Stimulated activated CD4-positive, alpha-beta T cell treated with anti-CD3 and anti-CD28 coated beads, TNF-alpha, amount 100 ng/mL, for 1 hour (primary cell): ENCODE measurements around the gene FAM89B.

Experiments
- DNase-seq, 3 donors: peaks; one replicate each; pipeline ENCODE4 v3.0.0-alpha.2; 2020; ENCODE audit warnings: low read depth in 3 of 3, low spot score in 1 of 3

FAM89B gene

DNA sequence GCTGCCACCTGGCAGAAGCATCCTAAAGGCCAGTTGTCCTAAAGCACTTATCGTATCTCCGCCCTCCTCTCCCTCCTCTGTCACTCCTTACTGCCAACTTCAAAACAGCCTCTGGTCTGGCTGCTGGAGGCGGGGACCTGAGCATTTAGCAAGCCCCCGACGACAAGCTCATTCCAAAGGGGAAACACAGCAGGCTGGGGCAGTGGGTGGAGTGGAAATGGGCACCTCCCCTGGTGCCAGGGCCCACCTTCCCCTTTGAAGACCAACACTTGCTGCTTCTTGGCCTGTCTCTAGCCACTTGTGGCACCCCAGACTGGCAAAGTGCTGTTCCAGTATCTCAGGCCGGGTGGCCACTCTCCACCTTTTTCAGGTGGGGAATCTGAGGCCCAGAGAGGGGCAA, 38.1 kb downstream of the FAM89B start:
- DNase-seq: no peak

DNA sequence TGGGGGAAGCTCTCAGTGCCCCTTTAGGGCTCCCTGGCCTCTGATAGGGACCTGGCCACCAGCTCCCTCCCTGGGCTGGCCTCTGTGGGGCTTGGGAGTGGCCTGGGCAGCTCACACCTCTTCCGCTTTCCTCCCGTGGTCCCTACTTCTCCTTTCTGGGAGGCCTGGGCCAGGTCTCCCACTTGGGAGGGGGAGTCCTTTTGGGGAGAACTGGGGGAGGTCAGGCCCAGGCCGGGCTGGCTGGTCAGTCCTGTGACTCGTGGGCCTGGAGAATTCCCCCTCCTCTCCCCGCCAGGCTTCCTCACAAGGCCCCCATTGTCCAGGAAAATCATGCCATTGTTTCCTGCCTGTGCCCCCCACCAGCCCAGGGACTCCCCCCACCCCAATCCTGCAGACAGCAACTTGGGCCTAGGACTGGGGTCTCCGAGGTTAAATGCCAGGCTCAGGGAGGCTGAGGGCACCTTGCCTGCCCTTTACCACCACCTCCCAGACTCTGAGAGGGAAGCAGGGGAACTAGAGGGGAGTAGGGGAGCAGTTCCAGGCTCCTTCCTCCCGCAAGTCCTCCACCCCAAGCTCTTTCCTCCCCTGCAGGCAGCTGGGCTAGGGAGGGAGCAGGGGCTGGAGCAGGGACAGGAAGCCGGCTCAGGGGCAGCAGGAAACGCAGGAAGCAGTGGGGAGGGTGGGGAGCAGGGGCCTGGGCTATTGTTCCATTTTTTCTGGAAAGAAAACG, 38.9 kb downstream of the FAM89B start:
- no peak for DNase-seq

DNA sequence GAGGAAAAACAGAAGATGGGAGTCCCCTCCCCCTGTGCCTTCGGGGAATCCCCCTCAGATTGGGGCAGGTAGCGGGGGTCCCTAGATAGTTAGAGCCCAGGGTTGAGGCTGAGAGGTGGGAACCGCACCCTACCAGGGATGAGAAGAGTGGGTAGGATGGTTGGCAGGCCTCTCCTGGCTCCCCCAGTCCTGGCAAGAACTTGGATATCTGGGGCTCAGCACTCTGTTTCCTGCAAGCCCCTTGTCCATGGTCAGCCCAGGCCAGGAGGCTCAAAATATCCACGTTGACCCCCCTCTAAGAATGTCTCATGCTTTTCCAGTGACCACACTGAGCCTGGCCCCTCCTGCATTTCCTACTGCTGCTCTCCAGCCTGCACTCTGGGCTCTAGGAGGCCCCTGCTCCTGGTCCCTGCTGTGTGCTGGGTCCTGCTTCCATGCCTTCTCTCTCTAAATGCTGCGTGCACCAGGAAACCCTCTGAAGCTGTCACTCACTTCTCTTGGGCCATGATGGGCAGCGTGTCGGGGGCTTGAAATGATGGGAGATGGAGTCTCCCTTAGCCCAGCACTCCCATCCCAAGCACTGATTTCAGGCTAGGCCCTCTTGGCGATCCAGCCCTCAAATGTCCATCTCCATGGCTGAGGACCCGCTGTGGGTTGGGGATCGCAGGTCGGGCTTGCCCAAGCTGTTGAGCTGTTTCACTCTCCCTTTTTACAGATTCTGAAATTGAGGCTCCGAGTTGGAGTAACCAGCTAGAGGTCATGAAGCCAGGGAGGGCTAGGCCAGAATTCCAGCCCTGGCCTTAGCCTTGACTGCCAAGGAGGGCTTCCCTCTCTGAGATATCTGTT, 39.6 kb downstream of the FAM89B start:
- no peak for DNase-seq

DNA sequence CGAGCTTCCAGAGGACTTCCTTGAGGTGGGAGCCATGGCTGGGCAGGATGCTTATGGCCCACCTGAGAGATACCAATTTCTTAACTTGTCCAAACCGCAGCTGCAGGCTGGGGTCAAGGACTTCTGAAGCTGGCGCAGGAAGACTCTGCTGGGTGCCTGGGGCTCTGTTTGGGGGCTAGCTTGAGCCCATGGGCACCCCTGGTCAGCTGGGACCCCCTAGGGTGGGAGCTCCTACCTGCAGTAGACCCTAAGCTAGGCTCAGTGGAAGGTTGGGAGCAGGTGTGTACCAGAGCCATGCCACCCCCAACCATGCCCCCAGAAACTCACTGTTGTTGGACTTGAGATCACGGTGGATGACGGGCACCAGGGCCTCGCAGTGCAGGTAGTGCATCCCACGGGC, 40.4 kb downstream of the FAM89B start:
- DNase-seq: no peak

DNA sequence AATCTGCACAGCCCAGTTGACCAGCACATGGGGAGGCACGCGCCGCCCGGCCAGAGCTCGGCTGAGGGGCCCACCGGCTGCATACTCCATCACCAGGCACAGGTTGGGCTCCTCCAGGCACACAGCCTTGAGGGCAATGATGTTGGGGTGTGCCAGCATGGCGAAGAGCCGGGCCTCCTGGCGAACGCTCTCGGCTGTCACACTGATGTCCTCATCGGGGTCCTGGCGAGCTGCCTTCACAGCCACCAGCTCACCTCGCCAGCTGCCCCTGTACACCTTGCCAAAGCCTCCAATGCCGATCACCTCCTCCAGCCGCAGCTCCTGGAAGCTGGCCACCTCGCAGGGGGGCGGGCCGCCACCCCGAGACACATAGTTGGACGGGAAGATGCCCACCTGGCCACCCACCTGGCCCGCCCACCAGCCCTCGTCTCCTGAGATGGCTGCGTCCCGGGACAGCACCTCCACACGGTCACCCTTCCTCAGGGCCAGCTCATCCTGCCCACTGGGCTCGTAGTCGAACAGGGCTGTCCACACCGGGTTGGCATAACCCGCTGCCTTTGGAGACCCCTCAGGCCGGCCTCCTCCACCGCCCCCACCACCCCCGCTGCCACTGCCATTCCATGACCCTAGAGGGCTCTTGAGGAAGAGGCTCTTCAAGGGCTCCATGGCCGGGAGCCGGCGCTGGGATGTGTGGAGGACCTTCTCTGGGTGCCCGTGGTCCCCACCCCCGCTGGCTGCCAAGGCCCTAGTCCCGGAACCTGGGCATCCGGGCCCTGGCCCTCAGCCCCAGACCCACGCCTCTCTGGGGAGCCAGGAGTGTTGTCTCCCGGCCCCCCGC, 41.0 kb downstream of the FAM89B start:
- DNase-seq: no peak

DNA sequence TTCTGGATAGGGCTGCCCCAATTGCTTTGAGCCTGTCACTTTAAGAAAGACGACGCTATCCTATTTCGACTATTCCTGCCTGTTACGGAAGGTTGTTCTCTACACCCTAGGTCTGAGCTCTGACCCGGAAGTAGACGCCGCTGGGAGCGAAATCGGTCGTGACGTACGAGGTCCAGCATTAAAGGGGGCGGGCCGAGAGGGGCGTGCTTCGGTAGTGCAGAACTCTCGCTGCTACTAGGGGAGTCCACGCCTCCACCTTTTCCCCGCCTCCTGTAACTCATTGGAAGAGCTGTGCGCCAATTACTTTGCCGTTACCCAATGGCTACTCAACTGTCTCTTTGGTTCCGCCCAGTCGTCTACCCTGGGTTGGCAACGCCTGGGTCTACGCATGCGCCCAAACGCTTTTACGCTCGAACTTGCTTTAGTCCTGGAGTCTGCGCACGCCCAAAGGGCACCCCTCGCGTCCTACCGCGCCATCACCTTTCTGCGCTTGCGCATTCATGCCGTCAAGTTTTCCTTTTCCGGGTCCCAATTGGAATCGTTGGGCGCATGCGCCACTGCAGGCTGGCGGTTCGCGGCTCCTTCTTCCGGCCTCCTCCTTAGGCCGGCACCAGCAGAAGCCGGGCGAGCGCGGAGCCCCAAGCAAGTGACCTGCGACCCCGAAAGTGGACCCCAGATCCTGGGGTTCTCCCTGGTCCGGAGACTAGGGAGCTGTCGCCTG, 43.1 kb downstream of the FAM89B start, which contains the start of gene PCNX3:
PCNX3 (plus strand) TSS at position 548 of the 721 bp plus-strand sequence. CDS start 536 bp downstream, outside the sequence.
- DNase-seq: peak; percentile 97 to 100 (median 100)

DNA sequence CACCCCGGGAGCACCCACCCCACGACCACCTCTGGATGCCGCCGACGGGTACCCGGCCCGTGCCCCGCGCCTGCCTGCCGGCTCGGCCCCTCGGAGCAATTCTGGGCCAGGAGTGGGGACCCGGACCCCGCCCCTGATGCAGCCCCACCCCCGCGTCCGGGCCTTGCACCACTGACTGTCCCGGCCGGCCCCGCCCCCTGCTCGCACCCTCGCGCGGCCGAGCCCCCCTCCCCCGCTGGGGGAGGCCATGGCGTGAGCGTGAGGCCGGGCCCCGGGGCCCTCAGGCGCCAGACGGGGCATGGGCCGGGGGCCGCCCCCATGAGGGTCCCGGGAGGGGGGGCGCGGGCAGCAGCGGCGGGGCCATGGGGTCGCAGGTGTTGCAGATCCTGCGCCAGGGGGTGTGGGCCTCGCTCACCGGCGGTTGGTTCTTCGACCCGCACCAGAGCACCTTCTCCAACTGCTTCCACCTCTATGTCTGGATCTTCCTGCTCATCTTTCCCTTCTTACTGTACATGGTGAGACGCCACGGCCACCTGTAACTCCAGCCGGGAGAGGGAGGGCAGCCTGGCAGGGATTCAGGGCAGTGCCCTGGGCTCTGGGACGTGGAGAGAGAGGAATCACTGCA, 43.7 kb downstream of the FAM89B start:
- peak in 2 of 3 donors; percentile 26 to 30 for DNase-seq

DNA sequence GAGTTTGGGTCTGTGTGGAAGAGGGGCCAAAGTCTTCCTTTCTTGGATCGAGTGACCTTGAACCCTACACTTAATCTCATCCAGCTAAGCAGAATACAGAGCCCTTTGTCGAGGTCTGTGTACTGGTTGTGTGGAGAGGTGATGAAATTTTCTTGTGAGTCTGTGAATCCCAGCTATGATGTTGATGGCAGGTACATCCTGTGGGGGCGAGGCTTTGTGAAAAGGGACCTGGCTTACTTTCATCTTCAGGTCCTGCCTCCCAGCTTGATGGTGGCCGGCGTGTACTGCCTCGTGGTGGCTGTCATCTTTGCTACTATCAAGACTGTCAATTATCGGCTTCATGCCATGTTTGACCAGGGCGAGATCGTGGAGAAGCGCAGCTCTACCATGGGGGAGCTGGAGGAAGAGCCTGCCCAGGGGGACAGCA, 44.2 kb downstream of the FAM89B start:
- DNase-seq: no peak

DNA sequence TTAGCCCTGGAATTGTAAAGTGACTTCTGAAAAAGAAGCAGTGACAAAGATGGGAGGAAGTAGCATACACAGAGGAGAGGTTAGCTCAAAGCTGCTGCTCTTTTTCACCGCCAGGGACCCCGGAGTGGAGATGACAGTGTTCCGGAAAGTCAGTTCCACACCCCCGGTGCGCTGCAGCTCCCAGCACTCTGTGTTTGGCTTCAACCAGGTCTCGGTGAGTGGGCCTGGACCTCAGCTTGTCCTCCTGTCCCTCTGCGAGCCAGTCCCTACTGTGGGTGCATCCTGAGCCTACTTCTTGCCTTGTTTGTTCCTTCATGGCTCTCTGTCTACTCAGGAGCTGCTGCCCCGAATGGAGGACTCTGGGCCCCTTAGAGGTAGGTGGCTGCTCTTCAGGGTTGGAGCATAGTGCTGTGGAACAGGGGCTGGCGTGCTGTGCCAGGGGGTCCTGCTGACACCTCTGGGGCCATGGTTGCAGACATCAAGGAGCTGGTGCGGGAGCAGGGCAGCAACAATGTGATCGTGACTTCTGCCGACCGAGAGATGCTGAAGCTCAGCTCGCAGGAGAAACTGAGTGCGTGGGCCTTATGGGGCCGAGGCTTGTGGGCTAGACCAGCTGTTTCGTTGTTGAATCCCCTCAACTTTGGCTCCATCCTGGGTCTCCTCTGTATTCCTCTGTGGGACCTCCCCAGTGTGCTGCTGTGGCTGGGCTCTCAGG, 45.0 kb downstream of the FAM89B start:
- DNase-seq: no peak

DNA sequence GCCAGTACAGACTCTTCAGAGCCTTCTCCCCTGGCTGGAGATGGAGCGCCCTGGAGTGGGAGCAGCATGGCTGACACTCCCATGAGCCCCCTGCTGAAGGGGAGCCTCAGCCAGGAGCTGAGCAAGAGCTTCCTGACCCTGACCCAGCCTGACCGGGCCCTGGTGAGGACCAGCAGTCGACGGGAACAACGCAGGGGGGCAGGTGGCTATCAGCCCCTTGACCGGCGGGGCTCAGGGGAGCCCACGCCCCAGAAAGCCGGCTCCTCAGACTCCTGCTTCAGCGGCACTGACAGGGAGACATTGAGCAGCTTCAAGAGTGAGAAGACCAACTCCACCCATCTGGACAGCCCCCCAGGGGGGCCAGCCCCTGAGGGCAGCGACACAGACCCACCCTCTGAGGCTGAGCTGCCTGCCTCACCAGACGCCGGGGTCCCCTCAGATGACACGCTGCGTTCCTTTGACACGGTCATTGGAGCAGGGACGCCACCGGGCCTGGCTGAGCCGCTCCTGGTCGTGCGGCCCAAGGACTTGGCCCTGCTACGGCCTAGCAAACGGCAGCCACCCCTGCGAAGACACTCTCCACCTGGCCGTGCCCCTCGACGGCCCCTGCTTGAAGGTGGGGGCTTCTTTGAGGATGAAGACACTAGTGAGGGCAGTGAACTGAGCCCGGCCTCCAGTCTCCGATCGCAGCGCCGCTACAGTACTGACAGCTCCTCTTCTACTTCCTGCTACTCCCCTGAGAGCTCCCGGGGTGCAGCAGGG, 45.8 kb downstream of the FAM89B start:
- DNase-seq: no peak

DNA sequence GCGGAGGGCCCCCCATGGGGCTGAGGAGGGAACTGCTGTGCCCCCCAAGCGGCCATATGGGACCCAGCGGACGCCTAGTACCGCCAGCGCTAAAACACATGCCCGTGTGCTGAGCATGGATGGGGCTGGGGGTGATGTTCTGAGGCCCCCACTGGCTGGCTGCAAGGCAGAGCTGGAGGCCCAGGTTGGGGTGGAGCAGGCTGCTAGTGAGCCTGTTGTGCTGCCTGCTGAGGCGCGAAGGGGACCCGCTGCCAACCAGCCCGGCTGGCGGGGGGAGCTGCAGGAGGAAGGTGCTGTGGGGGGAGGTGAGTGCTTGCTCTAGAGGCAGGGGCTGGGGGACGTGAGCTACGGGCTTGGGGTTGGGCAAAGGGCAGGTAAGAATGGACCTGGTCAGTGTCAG, 46.4 kb downstream of the FAM89B start:
- no peak for DNase-seq

DNA sequence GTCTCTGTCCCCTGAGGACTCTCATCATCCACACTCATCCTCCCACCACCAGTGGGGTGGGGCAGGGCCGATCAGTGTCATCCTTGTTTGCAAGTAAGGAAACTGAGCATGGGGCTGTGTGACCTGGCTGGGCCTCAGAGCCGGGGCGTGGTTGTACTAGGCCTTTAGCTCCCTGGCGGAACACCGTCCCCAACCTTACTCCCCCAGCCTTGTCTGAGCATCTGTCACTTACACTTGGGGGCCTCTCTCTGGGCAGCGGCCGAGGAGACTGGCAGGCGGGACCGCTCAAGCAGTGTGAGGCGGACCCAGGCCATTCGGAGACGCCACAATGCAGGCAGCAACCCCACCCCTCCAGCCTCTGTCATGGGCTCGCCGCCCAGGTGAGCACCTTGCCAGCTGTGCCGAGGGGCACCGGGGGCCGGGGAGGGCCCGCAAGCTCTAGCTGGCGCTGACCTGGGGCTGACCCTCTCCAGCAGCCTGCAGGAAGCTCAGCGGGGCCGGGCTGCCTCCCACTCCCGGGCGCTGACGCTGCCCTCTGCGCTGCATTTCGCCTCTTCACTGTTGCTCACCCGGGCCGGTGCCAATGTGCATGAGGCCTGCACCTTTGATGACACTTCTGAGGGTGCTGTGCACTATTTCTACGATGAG, 47.1 kb downstream of the FAM89B start:
- no peak for DNase-seq

DNA sequence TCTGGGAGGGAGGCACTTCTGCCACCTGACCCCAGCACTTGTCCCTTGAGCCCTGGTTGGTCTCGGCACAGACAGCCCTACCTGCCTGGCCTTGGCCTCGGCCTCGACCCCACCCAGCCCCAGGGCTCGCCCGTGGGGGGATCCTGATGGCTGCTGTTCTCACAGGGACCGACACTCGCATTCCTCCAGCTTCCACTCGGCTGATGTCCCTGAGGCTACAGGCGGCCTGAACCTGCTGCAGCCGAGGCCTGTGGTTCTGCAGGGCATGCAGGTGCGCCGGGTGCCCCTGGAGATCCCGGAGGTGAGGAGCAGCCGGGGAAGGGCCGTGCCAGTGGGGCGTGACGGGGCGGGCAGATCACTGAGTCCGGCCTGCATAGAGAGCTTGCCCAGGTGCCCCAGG, 48.3 kb downstream of the FAM89B start:
- no peak for DNase-seq

DNA sequence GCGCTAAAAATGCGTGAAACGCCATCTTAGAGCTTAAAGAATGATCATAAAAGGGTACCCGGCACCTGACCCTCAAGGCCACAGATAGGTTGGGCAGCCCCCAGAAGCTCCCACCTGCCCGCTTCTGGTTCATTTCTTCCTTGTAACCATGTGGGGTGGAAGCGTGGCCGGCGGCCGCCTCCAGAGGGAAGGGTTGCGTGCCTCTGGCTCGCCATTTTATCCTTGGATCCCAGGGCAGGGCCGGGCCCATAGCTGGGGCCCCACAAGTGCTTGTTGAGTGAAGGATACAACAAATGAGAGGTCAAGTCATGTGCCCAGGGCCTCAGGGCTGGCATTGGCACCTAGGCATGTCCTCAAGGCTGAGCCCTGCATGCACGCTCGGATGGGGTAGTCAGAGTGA, 49.1 kb downstream of the FAM89B start:
- DNase-seq: no peak

DNA sequence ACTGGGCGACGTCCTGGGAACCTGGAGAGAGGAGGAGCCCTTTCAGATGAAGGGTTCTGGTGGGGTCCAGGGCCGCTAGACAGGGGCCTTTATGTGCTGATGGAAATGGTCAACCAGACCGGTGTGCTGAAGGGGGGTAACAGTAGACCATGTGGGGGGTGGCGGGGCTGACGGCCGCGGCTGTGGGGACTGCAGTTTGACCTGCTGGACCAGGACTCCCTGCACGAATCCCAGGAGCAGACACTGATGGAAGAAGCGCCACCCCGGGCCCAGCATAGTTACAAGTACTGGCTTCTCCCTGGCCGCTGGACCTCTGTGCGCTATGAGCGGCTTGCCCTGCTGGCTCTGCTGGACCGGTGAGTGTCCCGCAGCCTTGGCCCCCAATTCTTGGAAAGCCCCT, 49.7 kb downstream of the FAM89B start:
- no peak for DNase-seq

DNA sequence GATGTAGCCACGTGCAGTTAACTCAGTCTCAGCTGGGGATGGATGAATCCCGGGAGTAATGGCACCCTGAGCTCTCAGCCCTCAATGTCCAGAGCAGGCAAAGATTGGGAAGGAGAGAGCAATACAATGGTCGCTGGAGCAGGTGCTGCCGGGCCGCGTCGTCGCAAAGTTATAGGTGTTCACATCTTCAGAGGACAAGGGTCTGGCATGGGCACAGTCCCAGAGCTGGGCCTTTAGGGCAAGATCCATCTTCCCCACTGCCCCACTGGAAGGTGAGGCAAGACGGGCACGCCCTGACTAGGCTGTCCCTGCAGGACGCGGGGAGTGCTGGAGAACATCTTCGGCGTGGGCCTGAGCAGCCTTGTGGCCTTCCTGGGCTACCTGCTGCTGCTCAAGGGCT, 50.8 kb downstream of the FAM89B start:
- no peak for DNase-seq
